HCT116 (cell line): ENCODE measurements around the gene MCTP2.

ENCODE experiments used
- ATF3 ChIP-seq: IDR thresholded peaks from 2 replicates; pipeline ENCODE4 v1.6.1; 2012
- CTCF ChIP-seq, 3 experiments: fragments of 200-600 bp in 1 of 3; sonication (generic) in 1 of 3; IDR thresholded peaks in 2 of 3; conservative IDR thresholded peaks in 1 of 3; 2 replicates each; pipeline ENCODE4 v1.5.1; 2012 to 2017; ENCODE audit warnings: low read depth in 2 of 3, low read length in 2 of 3, antibody characterized with exemption in 1 of 3, borderline replicate concordance in 1 of 3, control low read depth in 1 of 3, mild to moderate bottlenecking in 1 of 3, mixed read lengths in 1 of 3, mixed run types in 1 of 3, moderate library complexity in 1 of 3; ENCODE audit not compliant: insufficient read depth in 1 of 3
- EZH2 ChIP-seq: fragments of 200-600 bp; sonication (generic); IDR thresholded peaks from 2 replicates; pipeline ENCODE4 v1.6.1; 2017; ENCODE audit warnings: antibody characterized with exemption, mixed run types
- EZH2phosphoT487 ChIP-seq: fragments of 200-600 bp; IDR thresholded peaks from 2 replicates; pipeline ENCODE4 v1.6.1; 2018; ENCODE audit warnings: antibody characterized with exemption, borderline replicate concordance
- POLR2A ChIP-seq: IDR thresholded peaks from 2 replicates; pipeline ENCODE4 v1.7.0; 2011; ENCODE audit warnings: borderline replicate concordance; ENCODE audit not compliant: insufficient read depth, insufficient read length; ENCODE audit errors: extremely low read depth
- POLR2AphosphoS5 ChIP-seq: IDR thresholded peaks from 2 replicates; pipeline ENCODE4 v1.6.1; 2011; ENCODE audit warnings: mild to moderate bottlenecking, low read depth, low read length, moderate library complexity
- REST ChIP-seq: IDR thresholded peaks from 2 replicates; pipeline ENCODE4 v1.6.1; 2012; ENCODE audit warnings: low read depth
- SIN3A ChIP-seq: IDR thresholded peaks from 2 replicates; pipeline ENCODE4 v1.6.1; 2012; ENCODE audit warnings: low read depth
- SP1 ChIP-seq: IDR thresholded peaks from 2 replicates; pipeline ENCODE4 v1.6.1; 2012; ENCODE audit warnings: low read depth
- SRF ChIP-seq: IDR thresholded peaks from 2 replicates; pipeline ENCODE4 v1.6.1; 2012; ENCODE audit warnings: low read depth
- ZBTB33 ChIP-seq: IDR thresholded peaks from 2 replicates; pipeline ENCODE4 v1.6.1; 2011; ENCODE audit warnings: mild to moderate bottlenecking, low read length, moderate library complexity; ENCODE audit not compliant: insufficient replicate concordance; ENCODE audit errors: extremely low read depth

- TF ChIP-seq SP1 (no peak), CTCF (IDR thresholded peaks at IDR 0.05 in 2 of 3, conservative IDR thresholded peaks at IDR 0.05 in 1 of 3; ENCODE audit: borderline replicate concordance in 1 of 3, insufficient read depth in 1 of 3, low read depth in 2 of 3, low read length in 2 of 3) (no peak), POLR2A (no peak), EZH2 (no peak), ATF3 (no peak), SRF (no peak), ZBTB33 (no peak), SIN3A (no peak), EZH2phosphoT487 (no peak), REST (no peak), POLR2AphosphoS5 (no peak)
Observed at GRCh38 chr15:94467034-94467433, 235.7 kb downstream of the MCTP2 start.
